ENCODE results near the gene WAPL.

DNA sequence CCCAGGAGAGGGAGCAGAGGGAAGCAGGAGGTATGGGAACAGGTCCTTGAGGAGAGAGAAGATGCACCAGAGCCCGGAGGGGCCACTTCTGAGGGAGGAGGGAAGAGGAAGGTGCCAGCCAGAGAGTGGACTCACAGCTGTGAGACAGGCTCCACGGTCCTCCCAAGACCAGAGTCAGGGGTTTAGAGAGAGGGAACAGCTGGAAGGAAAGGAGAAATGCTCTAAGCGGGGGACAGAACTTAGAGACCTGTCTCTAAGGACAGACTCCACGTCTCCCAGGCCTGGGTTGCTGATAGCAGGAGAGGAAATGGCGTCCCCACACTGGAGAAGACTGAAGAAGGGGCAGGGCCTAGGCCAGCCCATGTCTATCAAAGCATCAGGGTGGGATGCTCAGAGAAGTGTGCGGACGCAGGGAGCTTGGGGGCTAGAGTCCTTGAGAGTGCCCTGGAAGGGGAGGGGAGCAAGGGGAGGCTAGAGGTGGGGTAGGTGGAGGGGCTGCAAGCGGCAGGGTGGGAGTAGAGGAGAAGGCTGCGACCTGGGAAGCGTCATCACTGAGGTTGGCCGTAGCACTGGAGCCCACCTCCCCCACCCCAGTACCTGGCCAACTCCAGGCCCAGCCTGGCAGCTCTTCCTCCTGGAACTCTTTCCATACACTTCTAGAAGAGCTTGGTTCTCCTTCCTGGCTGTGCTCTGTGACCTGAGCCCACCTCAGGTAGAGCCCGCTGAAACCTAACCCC, 129.4 kb downstream of the WAPL start:
- TF ChIP-seq RXRA (CRISPR knock-in tag; IDR thresholded peaks at IDR 0.05) (no peak), NR1H2 (CRISPR knock-in tag; IDR thresholded peaks at IDR 0.05; ENCODE audit: borderline replicate concordance, low read depth) (no peak), BRCA1 (CRISPR knock-in tag; IDR thresholded peaks at IDR 0.05) (no peak), HDAC1 (CRISPR knock-in tag; IDR thresholded peaks at IDR 0.05) (no peak)
- TF ChIP-seq, protein P1, sequence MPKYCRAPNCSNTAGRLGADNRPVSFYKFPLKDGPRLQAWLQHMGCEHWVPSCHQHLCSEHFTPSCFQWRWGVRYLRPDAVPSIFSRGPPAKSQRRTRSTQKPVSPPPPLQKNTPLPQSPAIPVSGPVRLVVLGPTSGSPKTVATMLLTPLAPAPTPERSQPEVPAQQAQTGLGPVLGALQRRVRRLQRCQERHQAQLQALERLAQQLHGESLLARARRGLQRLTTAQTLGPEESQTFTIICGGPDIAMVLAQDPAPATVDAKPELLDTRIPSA (CRISPR knock-in tag; IDR thresholded peaks at IDR 0.05; ENCODE audit: borderline replicate concordance) = no peak
- TF ChIP-seq, protein P2, sequence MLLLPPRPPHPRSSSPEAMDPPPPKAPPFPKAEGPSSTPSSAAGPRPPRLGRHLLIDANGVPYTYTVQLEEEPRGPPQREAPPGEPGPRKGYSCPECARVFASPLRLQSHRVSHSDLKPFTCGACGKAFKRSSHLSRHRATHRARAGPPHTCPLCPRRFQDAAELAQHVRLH (CRISPR knock-in tag; IDR thresholded peaks at IDR 0.05; ENCODE audit: borderline replicate concordance, low read depth) = no peak
- TF ChIP-seq, protein P3, sequence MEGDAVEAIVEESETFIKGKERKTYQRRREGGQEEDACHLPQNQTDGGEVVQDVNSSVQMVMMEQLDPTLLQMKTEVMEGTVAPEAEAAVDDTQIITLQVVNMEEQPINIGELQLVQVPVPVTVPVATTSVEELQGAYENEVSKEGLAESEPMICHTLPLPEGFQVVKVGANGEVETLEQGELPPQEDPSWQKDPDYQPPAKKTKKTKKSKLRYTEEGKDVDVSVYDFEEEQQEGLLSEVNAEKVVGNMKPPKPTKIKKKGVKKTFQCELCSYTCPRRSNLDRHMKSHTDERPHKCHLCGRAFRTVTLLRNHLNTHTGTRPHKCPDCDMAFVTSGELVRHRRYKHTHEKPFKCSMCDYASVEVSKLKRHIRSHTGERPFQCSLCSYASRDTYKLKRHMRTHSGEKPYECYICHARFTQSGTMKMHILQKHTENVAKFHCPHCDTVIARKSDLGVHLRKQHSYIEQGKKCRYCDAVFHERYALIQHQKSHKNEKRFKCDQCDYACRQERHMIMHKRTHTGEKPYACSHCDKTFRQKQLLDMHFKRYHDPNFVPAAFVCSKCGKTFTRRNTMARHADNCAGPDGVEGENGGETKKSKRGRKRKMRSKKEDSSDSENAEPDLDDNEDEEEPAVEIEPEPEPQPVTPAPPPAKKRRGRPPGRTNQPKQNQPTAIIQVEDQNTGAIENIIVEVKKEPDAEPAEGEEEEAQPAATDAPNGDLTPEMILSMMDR (CRISPR knock-in tag; IDR thresholded peaks at IDR 0.05) = no peak
